GM21723 (cell line): ENCODE results near the gene NCDN.

Source experiments
- ATAC-seq: cut with Tn5 transposase; IDR thresholded peaks from one replicate; pipeline ENCODE4 v1.9.1; 2021; ENCODE audit warnings: mild to moderate bottlenecking, moderate library complexity; ENCODE audit not compliant: unreplicated experiment

The NCDN gene, protein sequence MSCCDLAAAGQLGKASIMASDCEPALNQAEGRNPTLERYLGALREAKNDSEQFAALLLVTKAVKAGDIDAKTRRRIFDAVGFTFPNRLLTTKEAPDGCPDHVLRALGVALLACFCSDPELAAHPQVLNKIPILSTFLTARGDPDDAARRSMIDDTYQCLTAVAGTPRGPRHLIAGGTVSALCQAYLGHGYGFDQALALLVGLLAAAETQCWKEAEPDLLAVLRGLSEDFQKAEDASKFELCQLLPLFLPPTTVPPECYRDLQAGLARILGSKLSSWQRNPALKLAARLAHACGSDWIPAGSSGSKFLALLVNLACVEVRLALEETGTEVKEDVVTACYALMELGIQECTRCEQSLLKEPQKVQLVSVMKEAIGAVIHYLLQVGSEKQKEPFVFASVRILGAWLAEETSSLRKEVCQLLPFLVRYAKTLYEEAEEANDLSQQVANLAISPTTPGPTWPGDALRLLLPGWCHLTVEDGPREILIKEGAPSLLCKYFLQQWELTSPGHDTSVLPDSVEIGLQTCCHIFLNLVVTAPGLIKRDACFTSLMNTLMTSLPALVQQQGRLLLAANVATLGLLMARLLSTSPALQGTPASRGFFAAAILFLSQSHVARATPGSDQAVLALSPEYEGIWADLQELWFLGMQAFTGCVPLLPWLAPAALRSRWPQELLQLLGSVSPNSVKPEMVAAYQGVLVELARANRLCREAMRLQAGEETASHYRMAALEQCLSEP

DNA sequence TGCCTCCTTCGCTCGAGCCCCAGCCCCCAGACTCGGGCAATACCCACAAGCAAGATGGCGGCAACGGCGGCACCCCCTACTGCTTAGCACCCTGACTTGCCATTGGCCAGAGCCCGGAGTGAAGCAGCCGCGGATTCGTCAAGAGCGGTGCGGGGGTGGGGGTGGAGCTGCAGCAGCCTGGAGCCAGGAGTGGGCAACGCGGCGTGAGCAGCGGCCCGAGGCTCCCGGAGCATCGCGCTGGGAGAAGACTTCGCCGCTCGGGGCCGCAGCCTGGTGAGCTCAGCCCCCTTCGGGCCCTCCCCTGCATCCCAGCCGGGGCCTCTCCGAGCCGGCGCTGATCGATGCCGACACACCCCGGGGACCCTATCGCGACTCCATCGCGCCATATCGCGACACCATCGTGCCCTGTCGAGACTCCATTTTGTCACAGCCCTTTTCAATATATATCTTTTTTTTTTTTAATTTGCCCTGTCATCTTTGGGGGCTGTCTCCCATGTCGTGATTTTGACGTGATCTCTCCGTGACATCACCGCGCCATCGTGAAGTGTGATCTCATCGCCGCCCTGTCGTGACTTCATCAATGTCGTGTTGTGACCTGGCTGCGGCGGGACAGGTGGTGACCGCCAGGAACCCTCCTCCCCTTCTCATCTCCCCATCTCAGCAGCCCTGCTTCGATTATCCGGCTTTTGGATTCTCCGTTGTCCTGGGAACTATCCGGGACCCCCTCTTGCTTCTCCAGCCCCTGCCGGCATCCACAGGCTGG, at the start of gene NCDN:
Gene NCDN (plus strand): TSS at position 189 of the 763 bp plus-strand sequence. CDS start 392 bp downstream, at position 581.
- ATAC-seq: peak; percentile 82

DNA sequence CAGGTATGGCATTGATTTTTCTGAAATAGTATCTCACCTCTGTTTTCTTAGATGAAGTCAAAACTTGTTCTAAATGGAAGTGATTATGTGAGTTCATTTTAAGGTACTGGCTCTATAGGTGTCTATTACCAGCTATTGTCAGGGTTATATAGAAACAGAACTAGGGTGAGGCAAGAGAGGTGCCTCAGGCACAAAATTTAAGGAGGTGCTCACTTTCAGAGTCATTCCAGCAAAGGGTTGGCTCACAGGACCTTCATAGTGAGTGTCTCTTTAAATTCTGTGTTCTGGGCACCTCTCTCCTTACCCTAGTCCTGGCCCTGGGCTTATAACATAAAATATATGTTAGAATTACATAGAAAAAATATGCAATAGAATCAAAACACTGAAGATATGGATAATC, 49.7 kb upstream of the NCDN start:
- ATAC-seq: no peak

DNA sequence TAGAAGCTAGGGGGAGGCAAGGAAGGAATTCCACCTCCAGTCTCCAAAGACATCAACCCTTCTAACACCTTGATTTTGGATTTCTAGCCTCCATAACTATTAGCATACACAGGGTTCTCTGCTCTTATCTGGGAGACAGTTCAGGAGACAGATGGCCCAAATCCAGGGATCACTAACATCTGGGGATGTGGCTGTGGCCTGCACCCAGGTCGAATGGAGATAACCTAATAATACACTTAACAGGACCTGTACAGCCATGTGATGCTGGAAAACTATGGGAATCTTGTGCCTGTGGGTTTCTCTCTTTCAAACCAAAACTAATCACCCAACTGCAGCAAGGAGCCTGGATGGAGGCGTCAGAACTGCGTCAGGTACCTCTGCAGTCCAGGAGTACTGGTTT, 48.0 kb upstream of the NCDN start:
- ATAC-seq: no peak

DNA sequence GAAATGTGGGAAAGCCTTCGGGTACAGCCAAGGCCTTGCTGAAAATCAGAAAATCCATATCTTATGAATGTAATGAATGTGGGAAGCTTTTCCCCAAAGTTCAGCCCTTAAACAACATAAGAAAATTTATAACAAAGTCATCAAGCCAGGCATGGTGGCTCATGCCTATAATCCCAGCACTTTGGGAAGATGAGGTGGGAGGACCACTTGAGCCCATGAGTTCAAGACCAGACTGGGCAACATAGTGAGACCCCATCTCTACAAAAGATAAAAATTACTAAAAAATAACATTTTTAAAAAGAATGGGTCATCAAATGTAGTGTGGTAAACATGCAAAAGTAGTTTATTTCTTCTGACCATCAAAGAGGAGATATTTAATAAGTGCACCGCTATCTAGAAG, 46.3 kb upstream of the NCDN start:
- no peak for ATAC-seq

DNA sequence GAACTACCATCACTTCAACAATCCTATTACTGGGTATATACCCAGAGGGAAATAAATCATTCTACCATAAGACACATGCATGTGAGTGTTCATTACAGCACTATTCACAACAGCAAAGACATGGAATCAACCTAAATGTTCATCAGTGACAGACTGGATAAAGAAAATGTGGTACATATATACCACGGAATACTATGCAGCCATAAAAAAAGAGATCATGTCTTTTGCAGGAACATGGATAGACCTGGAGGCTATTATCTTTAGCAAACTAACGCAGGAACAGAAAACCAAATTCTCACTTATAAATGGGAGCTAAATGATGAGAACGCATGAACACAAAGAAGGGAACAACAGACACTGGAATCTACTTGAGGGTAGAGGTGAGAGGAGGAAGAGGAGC, 39.4 kb upstream of the NCDN start:
- no peak for ATAC-seq

DNA sequence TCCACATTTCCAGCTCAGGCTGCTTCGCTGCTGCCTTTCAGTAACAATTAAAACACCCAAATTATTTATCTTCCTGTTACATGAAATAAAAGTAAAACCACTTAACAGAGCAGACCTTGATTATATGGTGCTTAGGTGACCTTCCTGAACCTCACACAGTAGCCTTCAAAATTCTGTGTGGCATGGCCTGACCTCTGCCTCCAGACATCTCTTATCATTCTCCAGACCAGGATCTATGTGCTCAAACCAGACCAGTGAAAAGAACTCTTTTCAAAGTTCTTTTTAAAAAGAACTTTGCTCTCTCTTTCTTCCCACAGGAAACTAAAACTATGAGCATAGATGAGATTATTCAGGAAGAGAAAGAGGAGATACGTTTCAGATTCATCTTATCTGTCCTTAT, 38.2 kb upstream of the NCDN start:
- ATAC-seq: no peak

DNA sequence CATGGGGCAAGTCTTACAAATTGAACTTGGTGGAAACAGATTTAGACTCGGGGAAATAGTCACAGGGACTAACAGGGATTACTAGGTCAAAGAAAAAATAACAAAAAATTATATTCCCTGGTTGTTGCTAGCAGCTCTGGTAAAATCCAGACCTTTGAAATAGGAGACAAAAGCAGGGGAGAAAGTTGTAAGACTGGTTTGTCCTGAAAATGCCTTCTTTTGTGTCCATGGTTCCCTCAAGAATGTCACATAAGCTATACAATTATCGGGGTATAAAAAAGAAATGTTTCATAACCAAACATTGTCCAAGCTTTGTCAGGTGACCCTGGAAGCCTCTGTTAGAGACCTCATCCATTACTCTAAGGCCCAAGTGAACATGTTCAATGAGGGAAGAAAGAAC, 33.5 kb upstream of the NCDN start:
- no peak for ATAC-seq

DNA sequence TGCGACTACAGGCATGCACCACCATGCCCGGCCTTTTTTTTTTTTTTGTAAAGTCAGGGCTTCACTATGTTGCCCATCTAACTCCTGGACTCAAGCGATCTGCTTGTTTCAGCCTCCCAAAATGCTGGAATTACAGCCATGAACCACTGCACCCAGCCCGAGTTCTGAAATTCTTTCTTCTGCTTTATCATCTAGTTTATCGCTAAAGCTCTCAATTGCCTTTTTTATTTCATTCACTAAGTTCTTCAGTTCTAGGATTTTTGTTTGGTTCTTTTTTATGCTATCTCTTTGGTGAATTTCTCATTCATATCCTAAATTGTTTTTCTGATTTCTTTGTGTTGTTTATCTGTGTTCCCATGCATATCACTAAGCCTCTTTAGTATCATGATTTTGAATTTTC, 27.4 kb upstream of the NCDN start:
- no peak for ATAC-seq

DNA sequence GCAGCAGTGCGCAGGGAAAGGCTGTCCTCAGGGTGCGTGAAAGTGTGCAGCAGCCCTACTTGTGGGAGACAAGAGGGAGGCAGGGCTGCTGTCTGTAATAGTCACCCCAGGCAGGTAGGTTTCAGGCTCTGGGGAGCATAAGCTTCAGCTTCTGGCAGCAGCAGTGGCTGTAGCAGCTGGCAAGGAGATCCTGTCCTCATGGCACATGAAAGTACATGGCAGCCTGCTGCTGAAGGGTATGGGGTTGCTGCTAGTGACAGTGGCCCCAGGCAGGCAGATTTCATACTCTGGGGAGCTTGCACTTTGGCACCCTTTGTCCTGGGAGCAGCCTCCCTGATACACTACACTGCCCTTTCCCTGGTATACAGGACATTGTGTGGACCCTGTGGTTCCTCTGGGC, 26.7 kb upstream of the NCDN start:
- ATAC-seq: no peak

DNA sequence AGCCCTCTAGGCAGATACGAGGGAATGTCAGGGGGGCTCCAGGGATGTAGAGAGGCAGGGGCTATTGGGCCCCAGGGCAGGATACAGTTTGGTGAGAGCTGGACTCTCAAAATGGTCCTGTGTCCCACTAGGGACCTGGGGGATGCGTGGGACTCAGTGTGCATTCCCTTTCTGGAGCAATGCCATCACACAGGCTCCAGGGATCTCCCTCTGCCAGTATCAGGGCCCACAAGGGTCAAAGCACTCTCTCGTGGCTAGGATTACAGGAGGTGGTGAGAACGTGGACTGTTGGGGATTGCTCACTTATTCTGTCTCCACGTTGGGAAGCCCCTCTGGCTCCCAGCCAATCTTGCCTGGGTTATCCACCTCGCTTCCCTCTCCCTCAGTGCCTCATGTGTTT, 26.2 kb upstream of the NCDN start:
- no peak for ATAC-seq

DNA sequence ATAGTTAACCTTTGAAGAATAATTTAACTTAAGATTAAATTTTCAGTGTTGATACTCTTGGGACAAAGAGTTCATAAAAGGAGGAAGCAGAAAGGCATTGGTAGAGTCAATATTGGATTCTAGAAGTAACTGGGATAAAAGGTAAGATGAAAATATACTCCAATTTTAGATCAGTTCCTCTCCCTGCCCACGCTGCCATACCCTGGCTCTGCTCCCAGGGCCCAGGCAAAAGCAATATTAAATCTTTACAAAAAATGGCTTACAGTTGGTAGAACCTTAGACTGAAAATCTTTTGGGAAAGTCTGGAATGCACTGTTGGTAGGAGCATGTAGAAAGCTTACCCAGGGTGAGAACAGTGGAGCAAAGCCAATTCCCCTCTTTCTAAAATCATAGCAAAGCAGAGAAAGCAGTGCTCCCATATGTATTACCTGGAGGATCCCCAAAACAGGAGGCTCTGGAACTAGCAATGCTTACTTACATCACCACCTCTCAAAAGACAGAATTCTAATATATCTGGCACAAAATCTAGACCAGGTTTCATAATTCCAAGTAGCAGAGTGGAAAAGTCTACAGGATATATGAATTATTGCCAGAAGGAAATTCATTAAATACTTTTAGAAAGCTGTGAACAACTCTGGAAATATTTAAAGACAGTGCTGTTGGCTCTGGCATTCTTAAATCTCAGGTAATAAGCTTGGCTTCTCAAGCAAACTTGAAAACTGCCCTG, 24.9 kb upstream of the NCDN start:
- ATAC-seq: no peak

DNA sequence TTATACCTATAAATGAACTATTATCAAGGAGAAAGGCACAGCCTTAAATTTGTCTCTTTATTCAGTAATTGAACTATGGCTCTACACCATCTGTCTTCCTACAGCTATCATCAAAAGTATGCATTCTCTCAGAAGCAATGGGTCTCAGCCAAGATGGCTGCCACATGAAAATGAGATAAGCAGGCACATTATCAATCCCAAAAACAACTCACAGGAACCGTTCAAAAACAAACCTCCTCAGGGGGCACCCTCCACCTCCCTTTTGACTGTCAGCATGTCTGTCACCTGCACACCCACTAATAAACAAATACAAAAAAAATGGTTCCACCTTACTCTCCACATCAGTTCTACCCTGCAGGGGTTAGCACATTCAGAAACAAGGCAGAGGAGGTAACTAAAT, 24.0 kb upstream of the NCDN start:
- ATAC-seq: no peak

DNA sequence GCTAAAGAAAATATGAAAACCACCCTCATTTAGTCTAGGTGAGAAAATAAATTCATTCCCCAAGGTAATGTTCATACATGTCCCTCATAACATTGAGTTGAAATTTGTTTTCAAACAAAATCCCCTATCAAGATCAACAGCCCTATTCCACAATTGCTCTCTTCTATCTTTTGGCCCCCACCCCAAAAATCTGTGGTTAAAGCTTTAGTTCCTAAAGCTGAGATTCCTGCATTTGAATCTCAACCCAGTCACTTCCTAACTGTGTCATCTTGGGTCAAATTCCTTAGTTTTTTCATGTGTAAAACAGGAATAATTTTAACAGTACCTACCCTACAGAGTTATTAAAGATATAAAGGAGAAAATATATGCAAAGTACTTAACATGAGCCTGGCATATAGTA, 22.4 kb upstream of the NCDN start:
- ATAC-seq: no peak

DNA sequence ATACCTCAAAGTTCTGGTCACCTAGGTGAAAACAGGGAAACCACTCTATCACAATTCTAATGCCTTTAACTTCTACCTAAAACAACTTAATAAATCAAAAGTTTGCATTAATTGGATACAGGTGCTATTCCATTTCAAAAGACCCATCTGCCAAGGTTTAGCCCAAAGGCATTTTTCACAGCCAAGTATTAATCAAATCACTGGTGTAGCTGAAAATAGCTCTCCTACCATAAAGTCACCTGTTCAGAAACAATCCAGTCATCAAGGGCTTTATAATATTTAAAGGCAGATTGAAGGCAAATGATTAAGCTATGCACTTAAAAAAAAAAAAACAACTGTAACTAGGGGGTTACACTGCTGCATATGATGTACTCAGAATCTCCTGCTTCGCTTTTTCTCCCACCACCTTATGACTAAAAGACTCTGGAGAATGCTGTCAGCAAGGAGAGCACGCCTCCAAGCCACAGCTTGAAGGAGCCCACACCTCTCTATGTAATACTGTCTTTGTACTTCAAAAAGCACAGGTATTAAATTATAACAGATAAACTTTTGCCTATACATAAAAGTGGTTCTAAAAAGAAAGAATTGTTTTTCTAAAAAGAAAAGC, 20.9 kb upstream of the NCDN start:
- no peak for ATAC-seq

DNA sequence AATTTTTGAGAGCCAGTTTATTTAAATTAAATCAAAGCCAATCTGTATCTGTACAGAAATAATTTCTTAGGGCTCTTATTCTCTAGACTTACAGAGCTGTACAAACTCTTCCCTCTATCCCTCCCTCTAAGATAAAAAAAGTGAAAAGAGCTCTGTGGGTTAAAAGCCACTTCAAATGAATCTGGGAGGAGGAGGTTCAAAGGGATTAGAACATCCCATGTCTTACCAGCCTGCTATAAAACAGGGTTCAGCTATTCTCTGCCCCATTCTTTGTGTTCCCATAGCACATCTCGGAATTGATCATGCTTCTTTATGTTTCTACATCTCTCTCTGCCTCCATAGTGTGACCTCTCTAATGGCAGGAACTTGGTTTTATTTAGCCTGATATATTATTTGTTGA, 19.8 kb upstream of the NCDN start:
- no peak for ATAC-seq

DNA sequence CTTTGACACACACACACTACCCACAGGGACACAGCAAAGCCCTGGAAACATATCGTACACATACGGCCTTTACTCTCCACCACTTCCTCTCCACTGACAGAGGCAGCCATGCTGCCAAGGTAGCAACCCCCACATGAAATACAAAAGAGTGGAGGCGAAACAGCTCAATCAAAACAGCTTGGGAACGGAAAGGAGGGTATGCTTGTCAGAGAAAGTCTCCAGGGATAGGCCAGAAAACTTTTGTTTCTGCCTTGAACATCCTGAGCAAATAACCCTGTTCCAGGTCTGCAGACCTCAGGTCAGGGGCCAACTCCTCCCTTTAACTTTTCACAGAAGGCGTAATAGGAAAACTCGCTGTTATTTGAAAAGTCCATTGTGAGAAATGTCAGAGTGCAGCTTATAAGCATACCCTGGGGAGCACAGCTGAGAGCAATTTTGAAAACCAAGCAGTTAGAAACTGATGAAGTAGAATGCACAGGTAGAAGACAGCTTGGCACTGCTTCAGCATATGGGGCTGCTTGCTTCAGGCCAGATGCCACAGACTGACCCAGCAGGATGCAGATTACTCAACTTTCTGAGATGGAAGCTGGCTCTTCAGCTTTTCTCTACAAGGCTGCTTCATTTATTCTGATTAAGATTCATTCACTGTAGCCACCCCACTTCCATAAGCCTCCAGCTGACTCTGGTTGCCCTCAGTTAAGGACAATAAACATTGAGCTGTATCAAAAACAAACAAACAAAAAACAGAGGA, 18.4 kb upstream of the NCDN start:
- ATAC-seq: no peak

DNA sequence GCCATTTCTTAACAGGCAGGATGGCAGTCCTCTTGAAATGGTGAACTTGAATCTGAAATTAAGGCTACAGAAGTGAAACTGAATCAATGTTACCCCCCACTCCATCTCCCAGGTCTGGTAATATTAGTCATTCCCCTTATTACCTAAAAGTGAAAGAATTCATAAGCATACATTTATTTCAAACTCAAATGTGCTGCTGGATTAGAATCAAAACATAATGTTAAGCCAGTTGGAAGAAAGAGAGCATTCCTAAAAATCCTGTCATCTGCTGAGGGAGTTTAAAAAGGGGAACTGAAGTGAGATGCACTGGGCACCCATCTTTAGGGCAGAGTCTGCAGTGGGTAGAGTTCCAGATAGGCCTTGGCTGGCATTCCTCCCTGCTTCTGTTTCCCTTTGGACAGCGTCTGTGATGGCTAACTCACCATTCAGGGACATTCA, 17.8 kb upstream of the NCDN start:
- ATAC-seq: no peak

DNA sequence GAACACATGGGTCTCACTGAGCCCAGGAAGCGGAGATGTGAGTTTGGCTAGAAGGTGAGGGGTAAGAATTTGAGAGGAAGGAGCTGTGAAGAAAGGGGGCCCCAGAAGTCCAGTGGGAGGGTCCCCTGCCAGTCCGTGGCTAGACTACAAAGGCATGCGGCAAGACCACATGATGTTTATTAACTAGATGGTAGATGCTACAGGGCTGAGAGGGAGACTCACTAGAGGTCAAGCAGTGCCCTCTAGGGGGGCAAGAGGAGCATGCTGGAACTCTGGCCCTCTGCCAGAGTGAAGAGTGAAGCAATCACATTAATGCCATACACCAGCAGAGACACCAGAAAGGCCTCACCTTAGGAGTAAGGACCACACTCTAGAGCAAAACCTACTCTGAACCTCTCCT, 12.6 kb upstream of the NCDN start:
- ATAC-seq: no peak

DNA sequence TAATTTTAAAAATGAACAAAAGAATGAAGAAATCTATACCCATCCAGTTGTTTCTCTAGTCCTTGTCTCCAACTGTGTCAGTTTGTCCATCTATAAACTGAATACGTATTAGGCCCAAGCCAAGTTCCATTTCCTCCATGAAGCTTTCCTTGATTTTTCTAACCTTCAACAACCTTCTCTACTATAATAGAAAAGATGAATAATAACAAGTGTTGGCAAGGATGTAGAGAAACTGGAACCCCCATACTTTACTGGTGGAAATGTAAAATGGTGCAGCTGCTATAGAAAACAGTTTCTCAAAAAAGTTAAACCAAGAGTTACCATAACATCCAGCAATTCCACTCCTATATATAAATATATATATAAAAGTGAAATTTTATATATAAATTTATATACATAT, 11.0 kb upstream of the NCDN start:
- ATAC-seq: no peak

DNA sequence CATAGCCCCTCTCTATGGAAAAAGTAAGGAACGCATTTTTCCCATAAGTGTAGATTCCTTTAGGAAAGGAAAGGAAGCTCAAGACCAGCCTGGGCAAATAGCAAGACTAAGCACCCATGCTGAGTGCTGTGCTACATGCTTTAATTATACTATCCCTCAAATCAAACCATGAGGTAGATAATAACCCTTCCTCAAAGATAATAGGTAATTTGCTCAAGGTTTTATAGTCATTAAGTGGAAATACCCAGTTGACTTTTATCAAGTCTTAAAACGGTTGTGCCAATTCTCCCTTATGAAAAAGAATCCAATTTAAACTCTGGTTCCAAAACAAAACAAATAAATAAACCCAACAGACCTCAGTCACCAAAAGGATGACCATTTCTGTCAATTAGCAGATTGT, 3.7 kb upstream of the NCDN start:
- no peak for ATAC-seq
